Natural killer cell (primary cell): ENCODE measurements around the gene ZNF446. TPM values are rescaled to one million over a fixed set of nuclear protein-coding genes. Genes with fewer than 3 reads are reported as not detected.

ENCODE experiments used
- ATAC-seq, 3 donors: fragments of 150-1000 bp in 2 of 3; fragments of 200-7000 bp in 1 of 3; cut with Tn5 transposase; 1 replicate in 1 of 3; 2 replicates in 2 of 3; pipeline ENCODE4 v1.10.0; 2021; ENCODE audit warnings: mild to moderate bottlenecking in 2 of 3, moderate library complexity in 2 of 3
- DNase-seq, 2 donors: peaks; one replicate each; pipeline versions ENCODE4 v3.0.0 to v3.0.0-alpha.2; 2013 to 2021; ENCODE audit warnings: mixed read lengths in 1 of 2
- H3K27ac ChIP-seq: one replicate; pipeline ENCODE4 v1.5.1; 2013; ENCODE audit warnings: mild to moderate bottlenecking, low read length
- H3K27me3 ChIP-seq: one replicate; pipeline ENCODE4 v1.6.1; 2013; ENCODE audit warnings: low read length; ENCODE audit not compliant: control insufficient read depth, insufficient read depth
- H3K36me3 ChIP-seq: one replicate; pipeline ENCODE4 v1.6.1; 2013; ENCODE audit warnings: low read length; ENCODE audit not compliant: control insufficient read depth, insufficient read depth
- H3K4me1 ChIP-seq: one replicate; pipeline ENCODE4 v1.6.1; 2013; ENCODE audit warnings: low read length; ENCODE audit not compliant: control insufficient read depth, insufficient read depth
- H3K4me3 ChIP-seq: one replicate; pipeline ENCODE4 v1.5.1; 2013; ENCODE audit warnings: low read length
- H3K9me3 ChIP-seq: one replicate; pipeline ENCODE4 v1.6.1; 2013; ENCODE audit warnings: low read length; ENCODE audit not compliant: control insufficient read depth, insufficient read depth
- H3K27ac Mint-ChIP-seq, 2 donors: one replicate each; pipeline ENCODE4 v1.8.0; 2022; ENCODE audit warnings: mild to moderate bottlenecking in 2 of 2, mixed read lengths in 2 of 2, moderate library complexity in 1 of 2
- H3K27me3 Mint-ChIP-seq, 2 donors: one replicate each; pipeline ENCODE4 v1.8.0; 2022; ENCODE audit warnings: low read depth in 2 of 2, mixed read lengths in 2 of 2
- H3K36me3 Mint-ChIP-seq: one replicate; pipeline ENCODE4 v1.8.0; 2022; ENCODE audit warnings: mixed read lengths
- H3K4me1 Mint-ChIP-seq, 2 donors: one replicate each; pipeline ENCODE4 v1.8.0; 2022; ENCODE audit warnings: mixed read lengths in 2 of 2
- H3K4me3 Mint-ChIP-seq: one replicate; pipeline ENCODE4 v1.8.0; 2022; ENCODE audit warnings: mild to moderate bottlenecking, moderate library complexity, mixed read lengths
- H3K9me3 Mint-ChIP-seq, 2 donors: one replicate each; pipeline ENCODE4 v1.8.0; 2022; ENCODE audit warnings: mixed read lengths in 2 of 2
- WGBS: methylation state at CpG from one replicate; pipeline ENCODE4 v1.1.7; 2013; ENCODE audit warnings: missing lambda C conversion rate; ENCODE audit not compliant: insufficient coverage; 5-methylcytosine and 5-hydroxymethylcytosine counted together
- intact Hi-C: fragments of 100-400 bp; cut with micrococcal nuclease; formaldehyde crosslinking; loops from one replicate; pipeline ENCODE4 v1.14.2; 2022
- total RNA-seq, 4 donors: library from RNA; stranded (reverse); fragments of 120-200 nt in 1 of 4; gene quantifications; one replicate each; pipeline versions ENCODE4 v1.2.3 to v1.2.4, GENCODE V29; 2013 to 2022
- TF ChIP-seq, protein P1 (sequence below): fragments of 200-600 bp; IDR thresholded peaks from one replicate; pipeline ENCODE4 v1.8.0; 2022; ENCODE audit warnings: antibody characterized with exemption

Gene ZNF446
- total RNA-seq, 3 donors from 2014 or later (not counting 1 experiment from before 2014, with no cell fraction given), result 11.9 to 14.5 (median 13.5) TPM

GRCh38 chr19:58491393-58491792 lies 15.2 kb downstream of the ZNF446 start:
- no peaks in the 10 kb centered on the region for H3K4me1 Mint-ChIP-seq
- H3K9me3 ChIP-seq, result no peaks in the 10 kb centered on the region
- TF ChIP-seq, protein P1, sequence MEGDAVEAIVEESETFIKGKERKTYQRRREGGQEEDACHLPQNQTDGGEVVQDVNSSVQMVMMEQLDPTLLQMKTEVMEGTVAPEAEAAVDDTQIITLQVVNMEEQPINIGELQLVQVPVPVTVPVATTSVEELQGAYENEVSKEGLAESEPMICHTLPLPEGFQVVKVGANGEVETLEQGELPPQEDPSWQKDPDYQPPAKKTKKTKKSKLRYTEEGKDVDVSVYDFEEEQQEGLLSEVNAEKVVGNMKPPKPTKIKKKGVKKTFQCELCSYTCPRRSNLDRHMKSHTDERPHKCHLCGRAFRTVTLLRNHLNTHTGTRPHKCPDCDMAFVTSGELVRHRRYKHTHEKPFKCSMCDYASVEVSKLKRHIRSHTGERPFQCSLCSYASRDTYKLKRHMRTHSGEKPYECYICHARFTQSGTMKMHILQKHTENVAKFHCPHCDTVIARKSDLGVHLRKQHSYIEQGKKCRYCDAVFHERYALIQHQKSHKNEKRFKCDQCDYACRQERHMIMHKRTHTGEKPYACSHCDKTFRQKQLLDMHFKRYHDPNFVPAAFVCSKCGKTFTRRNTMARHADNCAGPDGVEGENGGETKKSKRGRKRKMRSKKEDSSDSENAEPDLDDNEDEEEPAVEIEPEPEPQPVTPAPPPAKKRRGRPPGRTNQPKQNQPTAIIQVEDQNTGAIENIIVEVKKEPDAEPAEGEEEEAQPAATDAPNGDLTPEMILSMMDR, result no peak
- no peak for DNase-seq
- WGBS, result 90% methylated on average over 5 of the region's 5 CpGs
- no peaks in the 10 kb centered on the region for H3K36me3 ChIP-seq
- no peak for ATAC-seq
- intact Hi-C loops, result no loop called here
- H3K4me3 ChIP-seq, result no peak overlapping the region
- no peaks in the 10 kb centered on the region for H3K36me3 Mint-ChIP-seq
- H3K27me3 ChIP-seq, result no peaks in the 10 kb centered on the region
- no peaks in the 10 kb centered on the region for H3K4me1 ChIP-seq
- no peak overlapping the region for H3K27ac ChIP-seq
- H3K4me3 Mint-ChIP-seq, result no peak overlapping the region
- H3K27me3 Mint-ChIP-seq, result no peaks in the 10 kb centered on the region
- H3K27ac Mint-ChIP-seq, result no peak overlapping the region
- no peaks in the 10 kb centered on the region for H3K9me3 Mint-ChIP-seq

DNA sequence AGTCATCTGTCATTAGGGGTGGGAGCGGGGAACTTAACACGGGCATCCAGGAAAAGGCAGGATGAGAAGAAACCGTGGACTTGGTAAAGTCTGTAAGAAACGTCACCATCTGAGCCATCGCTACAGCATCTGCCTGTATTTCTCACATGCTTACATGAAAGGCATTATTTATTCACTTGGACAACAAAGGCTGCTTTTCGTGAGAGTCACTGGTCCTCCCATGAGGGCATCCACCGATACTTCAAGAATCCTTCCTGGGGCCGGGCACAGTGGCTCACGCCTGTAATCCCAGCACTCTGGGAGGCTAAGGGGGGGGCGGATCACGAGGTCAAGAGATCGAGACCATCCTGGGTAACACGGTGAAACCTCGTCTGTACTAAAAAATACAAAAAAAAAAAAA lies 16.1 kb downstream of the ZNF446 start:
- TF ChIP-seq, protein P1, result no peak
- Histone ChIP-seq H3K36me3 (no peaks in the 10 kb centered on the region), H3K27ac (no peak overlapping the region), H3K4me1 (no peaks in the 10 kb centered on the region), H3K9me3 (no peaks in the 10 kb centered on the region), H3K27me3 (no peaks in the 10 kb centered on the region), H3K4me3 (no peak overlapping the region)
- intact Hi-C loops, result no loop called here
- DNase-seq (no peak), ATAC-seq (no peak)
- no peaks in the 10 kb centered on the region for H3K9me3 Mint-ChIP-seq
- H3K27me3 Mint-ChIP-seq, result no peaks in the 10 kb centered on the region
- H3K27ac Mint-ChIP-seq, result no peak overlapping the region
- WGBS, result 95% methylated on average over 14 of the region's 14 CpGs
- H3K36me3 Mint-ChIP-seq, result no peaks in the 10 kb centered on the region
- H3K4me1 Mint-ChIP-seq, result no peaks in the 10 kb centered on the region
- H3K4me3 Mint-ChIP-seq, result no peak overlapping the region

- ATAC-seq (no peak), DNase-seq (no peak)
- Mint-ChIP-seq H3K9me3 (peaks cover 10 to 11% of the 10 kb centered on the region in 2 donors), H3K27ac (no peak overlapping the region), H3K4me3 (no peak overlapping the region), H3K4me1 (peaks cover 14 to 18% of the 10 kb centered on the region in 2 donors), H3K36me3 (no peaks in the 10 kb centered on the region), H3K27me3 (no peaks in the 10 kb centered on the region)
- no peak overlapping the region for H3K27ac ChIP-seq
- H3K27me3 ChIP-seq, result no peaks in the 10 kb centered on the region
- intact Hi-C loops, result no loop called here
- H3K36me3 ChIP-seq, result no peaks in the 10 kb centered on the region
- no peak overlapping the region for H3K4me3 ChIP-seq
- WGBS, result 97% methylated on average over 8 of the region's 8 CpGs
- TF ChIP-seq, protein P1, result no peak
- peaks cover 23% of the 10 kb centered on the region for H3K4me1 ChIP-seq
- H3K9me3 ChIP-seq, result peaks cover 6% of the 10 kb centered on the region
Measured at GRCh38 chr19:58497634-58498170, 21.6 kb downstream of the ZNF446 start.
